Fibroblast of lung (primary cell): ENCODE results near the gene TGFBR3. TPM values are rescaled to one million over a fixed set of nuclear protein-coding genes. Genes with fewer than 3 reads are reported as not detected.

Experiments
- DNase-seq, 2 donors: peaks; one replicate each; pipeline versions ENCODE4 v3.0.0 to v3.0.0-alpha.2; 2010; ENCODE audit warnings: low read depth in 2 of 2
- H2AFZ ChIP-seq: 2 replicates; pipeline ENCODE4 v1.5.1; 2012; ENCODE audit warnings: low read length, control low read depth, inconsistent platforms
- H3K27ac ChIP-seq: 2 replicates; pipeline ENCODE4 v1.5.1; 2011; ENCODE audit warnings: low read length, control low read depth; ENCODE audit not compliant: insufficient read depth
- H3K27me3 ChIP-seq: 2 replicates; pipeline ENCODE4 v1.5.1; 2011; ENCODE audit warnings: mild to moderate bottlenecking, low read length; ENCODE audit not compliant: control insufficient read depth, insufficient read depth
- H3K36me3 ChIP-seq: 2 replicates; pipeline ENCODE4 v1.5.1; 2011; ENCODE audit warnings: low read length; ENCODE audit not compliant: control insufficient read depth, insufficient read depth
- H3K4me1 ChIP-seq: 2 replicates; pipeline ENCODE4 v1.5.1; 2011; ENCODE audit warnings: low read length; ENCODE audit not compliant: control insufficient read depth, insufficient read depth; ENCODE audit errors: extremely low read depth
- H3K4me2 ChIP-seq: 2 replicates; pipeline ENCODE4 v1.5.1; 2011; ENCODE audit warnings: low read length, control low read depth; ENCODE audit not compliant: insufficient read depth; ENCODE audit errors: extremely low read depth
- H3K4me3 ChIP-seq, 4 experiments: fragments of 200-600 bp in 1 of 4; sonication (generic) in 1 of 4; replicated peaks in 1 of 4; 2 replicates each; pipeline ENCODE4 v1.5.1; 2011 to 2016; ENCODE audit warnings: low read length in 4 of 4, low read depth in 3 of 4, mild to moderate bottlenecking in 3 of 4, control low read depth in 2 of 4, inconsistent platforms in 1 of 4, mixed read lengths in 1 of 4; ENCODE audit not compliant: insufficient read depth in 1 of 4; ENCODE audit errors: control extremely low read depth in 1 of 4
- H3K79me2 ChIP-seq: 2 replicates; pipeline ENCODE4 v1.5.1; 2012; ENCODE audit warnings: mild to moderate bottlenecking, low read length, inconsistent platforms; ENCODE audit not compliant: control insufficient read depth, insufficient read depth
- H3K9ac ChIP-seq: 2 replicates; pipeline ENCODE4 v1.5.1; 2011; ENCODE audit warnings: mild to moderate bottlenecking, low read length, control low read depth; ENCODE audit not compliant: insufficient read depth
- H3K9me3 ChIP-seq: 2 replicates; pipeline ENCODE4 v1.5.1; 2012; ENCODE audit warnings: low read depth, low read length; ENCODE audit not compliant: control insufficient read depth, insufficient read depth
- H4K20me1 ChIP-seq: 2 replicates; pipeline ENCODE4 v1.5.1; 2011; ENCODE audit warnings: low read length; ENCODE audit not compliant: control insufficient read depth, insufficient read depth; ENCODE audit errors: extremely low read depth
- EZH2 ChIP-seq: IDR thresholded peaks from 2 replicates; pipeline ENCODE4 v1.5.1; 2012; ENCODE audit warnings: low read length, control low read depth, mild to moderate bottlenecking; ENCODE audit errors: missing control alignments
- polyA plus RNA-seq, 2 donors: library from polyadenylated mRNA; depleted of rRNA in 1 of 2; stranded (reverse) in 1 of 2; unstranded in 1 of 2; fragments of >200 nt; gene quantifications; 2 replicates each; pipeline ENCODE4 v1.2.1, GENCODE V29; 2011 to 2012; ENCODE audit warnings: missing spikeins in 1 of 2
- total RNA-seq: library from RNA; depleted of rRNA; stranded (reverse); fragments of >200 nt; gene quantifications from 2 replicates; pipeline ENCODE4 v1.2.1, GENCODE V29; 2014
- TF ChIP-seq, protein P1 (sequence below), 2 donors: IDR thresholded peaks in 1 of 2; conservative IDR thresholded peaks in 1 of 2; 1 replicate in 1 of 2; 2 replicates in 1 of 2; pipeline ENCODE4 v1.5.1; 2011 to 2012; ENCODE audit warnings: low read length in 2 of 2, control low read depth in 1 of 2, inconsistent platforms in 1 of 2, low read depth in 1 of 2, mild to moderate bottlenecking in 1 of 2

Gene TGFBR3
- total and polyA plus RNA-seq, 2 donors (not counting 1 experiment from before 2014, with no cell fraction given): 68.3 to 98.1 TPM

DNA sequence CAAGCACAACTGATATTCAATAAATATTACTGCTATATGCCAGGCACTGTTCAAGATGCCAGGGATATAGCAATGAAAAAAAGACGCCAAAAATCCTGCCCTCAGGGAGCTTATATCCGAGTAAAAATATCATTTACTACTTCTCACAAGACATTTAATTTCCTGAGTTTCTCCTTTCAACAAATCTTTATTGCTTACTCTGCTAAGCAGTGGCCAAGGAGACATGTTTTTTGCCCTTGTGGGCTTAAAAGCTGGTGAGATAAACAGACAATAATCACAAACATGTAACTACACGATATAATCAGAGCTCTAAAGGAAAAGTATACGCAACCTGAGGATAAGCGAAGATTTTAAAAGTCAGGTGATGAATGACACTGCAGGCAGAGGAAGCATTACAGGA lies 19.5 kb downstream of the TGFBR3 start:
- H3K27ac ChIP-seq: no peak overlapping the region
- H3K4me1 ChIP-seq: peaks cover 4% of the 10 kb centered on the region
- H3K9ac ChIP-seq: no peak overlapping the region
- H3K36me3 ChIP-seq: no peaks in the 10 kb centered on the region
- DNase-seq: no peak
- H3K27me3 ChIP-seq: no peaks in the 10 kb centered on the region
- no peak overlapping the region for H3K4me2 ChIP-seq
- H3K4me3 ChIP-seq: no peak overlapping the region
- no peaks in the 10 kb centered on the region for H4K20me1 ChIP-seq
- peaks cover 63% of the 10 kb centered on the region for H3K79me2 ChIP-seq
- H3K9me3 ChIP-seq: no peaks in the 10 kb centered on the region
- no peak overlapping the region for H2AFZ ChIP-seq
- TF ChIP-seq, protein P1, sequence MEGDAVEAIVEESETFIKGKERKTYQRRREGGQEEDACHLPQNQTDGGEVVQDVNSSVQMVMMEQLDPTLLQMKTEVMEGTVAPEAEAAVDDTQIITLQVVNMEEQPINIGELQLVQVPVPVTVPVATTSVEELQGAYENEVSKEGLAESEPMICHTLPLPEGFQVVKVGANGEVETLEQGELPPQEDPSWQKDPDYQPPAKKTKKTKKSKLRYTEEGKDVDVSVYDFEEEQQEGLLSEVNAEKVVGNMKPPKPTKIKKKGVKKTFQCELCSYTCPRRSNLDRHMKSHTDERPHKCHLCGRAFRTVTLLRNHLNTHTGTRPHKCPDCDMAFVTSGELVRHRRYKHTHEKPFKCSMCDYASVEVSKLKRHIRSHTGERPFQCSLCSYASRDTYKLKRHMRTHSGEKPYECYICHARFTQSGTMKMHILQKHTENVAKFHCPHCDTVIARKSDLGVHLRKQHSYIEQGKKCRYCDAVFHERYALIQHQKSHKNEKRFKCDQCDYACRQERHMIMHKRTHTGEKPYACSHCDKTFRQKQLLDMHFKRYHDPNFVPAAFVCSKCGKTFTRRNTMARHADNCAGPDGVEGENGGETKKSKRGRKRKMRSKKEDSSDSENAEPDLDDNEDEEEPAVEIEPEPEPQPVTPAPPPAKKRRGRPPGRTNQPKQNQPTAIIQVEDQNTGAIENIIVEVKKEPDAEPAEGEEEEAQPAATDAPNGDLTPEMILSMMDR (conservative IDR thresholded peaks at IDR 0.05 in 1 of 2, IDR thresholded peaks at IDR 0.05 in 1 of 2; ENCODE audit: low read depth in 1 of 2, low read length in 2 of 2): no peak
- no peak for TF ChIP-seq EZH2

DNA sequence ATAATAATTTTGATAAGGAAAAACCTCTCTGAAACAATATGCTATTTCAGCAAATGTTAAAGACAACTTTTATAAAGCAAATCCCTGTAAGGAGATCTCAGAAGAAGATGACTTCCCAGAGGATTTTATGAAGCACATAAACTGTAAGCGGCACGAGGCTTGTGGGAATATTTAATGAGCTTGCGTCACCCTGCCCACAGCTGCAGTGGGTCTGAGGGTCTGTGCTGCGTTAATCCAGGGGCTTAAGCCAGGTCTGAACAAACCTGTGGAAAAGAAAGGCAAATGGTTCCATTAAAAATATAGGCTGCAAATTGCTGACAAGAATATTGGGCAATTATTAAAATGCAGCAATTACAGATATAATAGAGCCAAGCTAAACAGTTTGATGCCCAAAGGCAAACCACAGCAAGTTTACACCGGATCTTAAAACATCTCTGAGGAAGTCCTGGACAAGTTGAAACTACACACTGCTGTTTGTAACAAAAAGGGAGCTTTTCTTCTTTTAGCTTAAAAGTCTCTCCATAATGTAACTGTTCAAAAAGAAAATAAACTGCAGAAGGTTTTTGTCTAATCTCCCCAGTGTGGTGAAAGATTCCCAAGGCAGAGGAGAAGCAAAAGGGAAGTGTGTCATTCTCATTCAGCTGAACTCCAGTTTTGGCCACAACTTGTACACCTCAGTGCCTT lies 21.8 kb downstream of the TGFBR3 start:
- DNase-seq: peak; percentile 35 to 52
- H3K79me2 ChIP-seq: peaks cover 44% of the 10 kb centered on the region
- H3K36me3 ChIP-seq: no peaks in the 10 kb centered on the region
- no peak for TF ChIP-seq EZH2
- no peak overlapping the region for H3K9ac ChIP-seq
- no peak overlapping the region for H2AFZ ChIP-seq
- no peaks in the 10 kb centered on the region for H4K20me1 ChIP-seq
- H3K27me3 ChIP-seq: no peaks in the 10 kb centered on the region
- H3K4me3 ChIP-seq: peak overlapping the region in 1 of 4 experiments; percentile 3
- H3K4me2 ChIP-seq: peak overlapping the region; percentile 54
- peaks cover 4% of the 10 kb centered on the region for H3K4me1 ChIP-seq
- H3K9me3 ChIP-seq: no peaks in the 10 kb centered on the region
- peak overlapping the region; percentile 38 for H3K27ac ChIP-seq

DNA sequence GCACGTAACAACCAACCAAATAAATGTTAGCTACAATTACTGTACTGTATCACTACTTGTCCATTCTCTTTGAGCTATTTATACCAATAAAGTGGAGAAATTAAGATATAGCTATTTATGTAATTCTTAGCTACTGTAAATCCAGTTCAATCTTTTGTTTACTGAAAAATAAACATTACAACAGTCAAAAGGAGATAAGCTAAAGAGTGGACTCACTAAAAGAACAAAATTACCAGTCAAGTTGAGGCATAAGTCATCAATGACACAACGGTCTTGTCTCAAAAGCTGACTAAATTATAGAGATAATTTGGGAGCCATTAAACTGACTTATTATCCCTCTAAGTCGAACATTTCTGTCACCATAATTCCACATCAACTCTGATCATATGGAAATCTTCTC lies 22.5 kb downstream of the TGFBR3 start:
- H3K4me1 ChIP-seq: peaks cover 4% of the 10 kb centered on the region
- H3K9me3 ChIP-seq: no peaks in the 10 kb centered on the region
- TF ChIP-seq, protein P1 (conservative IDR thresholded peaks at IDR 0.05 in 1 of 2, IDR thresholded peaks at IDR 0.05 in 1 of 2; ENCODE audit: low read depth in 1 of 2, low read length in 2 of 2): no peak
- TF ChIP-seq EZH2: no peak
- H3K4me2 ChIP-seq: no peak overlapping the region
- no peak overlapping the region for H3K4me3 ChIP-seq
- H3K27ac ChIP-seq: no peak overlapping the region
- H3K27me3 ChIP-seq: no peaks in the 10 kb centered on the region
- no peaks in the 10 kb centered on the region for H4K20me1 ChIP-seq
- DNase-seq: no peak
- no peak overlapping the region for H3K9ac ChIP-seq
- peaks cover 38% of the 10 kb centered on the region for H3K79me2 ChIP-seq
- H2AFZ ChIP-seq: no peak overlapping the region
- no peaks in the 10 kb centered on the region for H3K36me3 ChIP-seq
